Endodermal cell (in vitro differentiated cells): ENCODE data around the gene ADGRD1. TPM values are rescaled to one million over a fixed set of nuclear protein-coding genes. Genes with fewer than 3 reads are reported as not detected.

Experiments used
- DNase-seq: peaks from one replicate; pipeline ENCODE4 v3.0.0-alpha.2; 2017
- H3K27ac ChIP-seq: 2 replicates; pipeline ENCODE4 v1.5.1; 2013; ENCODE audit warnings: mild to moderate bottlenecking, low read depth, low read length, moderate library complexity
- H3K27me3 ChIP-seq: 2 replicates; pipeline ENCODE4 v1.6.1; 2013; ENCODE audit warnings: mild to moderate bottlenecking, low read length, moderate library complexity; ENCODE audit not compliant: insufficient read depth, control insufficient read depth, poor library complexity, severe bottlenecking
- H3K36me3 ChIP-seq: 2 replicates; pipeline ENCODE4 v1.7.0; 2013; ENCODE audit warnings: mild to moderate bottlenecking, low read length, moderate library complexity; ENCODE audit not compliant: control insufficient read depth, insufficient read depth
- H3K4me1 ChIP-seq: one replicate; pipeline ENCODE4 v1.7.0; 2013; ENCODE audit warnings: low read length; ENCODE audit not compliant: control insufficient read depth, insufficient read depth
- H3K4me3 ChIP-seq: 2 replicates; pipeline ENCODE4 v1.5.1; 2013; ENCODE audit warnings: mild to moderate bottlenecking, low read length, moderate library complexity
- H3K9ac ChIP-seq: 2 replicates; pipeline ENCODE4 v1.6.1; 2013; ENCODE audit warnings: mild to moderate bottlenecking, low read length, moderate library complexity; ENCODE audit not compliant: poor library complexity, severe bottlenecking; ENCODE audit errors: extremely low read depth
- H3K9me3 ChIP-seq: 2 replicates; pipeline ENCODE4 v1.6.1; 2013; ENCODE audit warnings: mild to moderate bottlenecking, low read length, moderate library complexity; ENCODE audit not compliant: control insufficient read depth
- H3K27ac Mint-ChIP-seq: 2 replicates; pipeline ENCODE4 v1.8.0; 2020; ENCODE audit warnings: mixed read lengths
- H3K27me3 Mint-ChIP-seq: 2 replicates; pipeline ENCODE4 v1.8.0; 2021; ENCODE audit warnings: mild to moderate bottlenecking, mixed read lengths; ENCODE audit not compliant: insufficient read depth
- H3K36me3 Mint-ChIP-seq: 2 replicates; pipeline ENCODE4 v1.8.0; 2020; ENCODE audit warnings: low read depth, mixed read lengths
- H3K4me1 Mint-ChIP-seq: 2 replicates; pipeline ENCODE4 v1.8.0; 2020; ENCODE audit warnings: mixed read lengths
- H3K4me3 Mint-ChIP-seq: 2 replicates; pipeline ENCODE4 v1.8.0; 2020; ENCODE audit warnings: mild to moderate bottlenecking, moderate library complexity, mixed read lengths
- H3K9me3 Mint-ChIP-seq: 2 replicates; pipeline ENCODE4 v1.8.0; 2020; ENCODE audit warnings: mild to moderate bottlenecking, mixed read lengths
- CTCF ChIP-seq: fragments of 200-600 bp; sonication (generic); conservative IDR thresholded peaks from 2 replicates; pipeline ENCODE4 v1.5.0; 2021; ENCODE audit warnings: antibody characterized with exemption, mild to moderate bottlenecking
- WGBS, 2 experiments: methylation state at CpG; one replicate each; pipeline versions ENCODE4 v1.1.5 to v1.1.7; 2013; ENCODE audit warnings: missing lambda C conversion rate in 2 of 2, mixed read lengths in 1 of 2; ENCODE audit not compliant: insufficient coverage in 1 of 2, insufficient read length in 1 of 2; 5-methylcytosine and 5-hydroxymethylcytosine counted together
- total RNA-seq, 2 donors: library from RNA; stranded (reverse); fragmentation: NEBNext Ultra II Directional in 1 of 2; extraction: Animal tissue kit (Norgen Biotek cat#: 25700) in 1 of 2; gene quantifications; 2 replicates in 1 of 2; 3 replicates in 1 of 2; pipeline ENCODE4 v1.2.1, GENCODE V29; 2021

The ADGRD1 gene
- total RNA-seq, 2 donors from 2014 or later = 1.3 to 2.9 TPM

- H3K36me3 Mint-ChIP-seq = no peaks in the 10 kb centered on the region
- peak; percentile 72 for DNase-seq
- H3K27ac ChIP-seq = no peak overlapping the region
- TF ChIP-seq CTCF = no peak
- H3K4me1 ChIP-seq = peaks cover 11% of the 10 kb centered on the region
- peaks cover 20% of the 10 kb centered on the region for H3K9me3 Mint-ChIP-seq
- no peak overlapping the region for H3K4me3 ChIP-seq
- H3K9me3 ChIP-seq = no peaks in the 10 kb centered on the region
- H3K4me1 Mint-ChIP-seq = peaks cover 18% of the 10 kb centered on the region
- peaks cover 2% of the 10 kb centered on the region for H3K27me3 Mint-ChIP-seq
- H3K9ac ChIP-seq = no peak overlapping the region
- H3K4me3 Mint-ChIP-seq = no peak overlapping the region
- 85 to 87% methylated on average over 4 to 10 of the region's 10 CpGs for WGBS, 2 experiments
- no peak overlapping the region for H3K27ac Mint-ChIP-seq
- H3K36me3 ChIP-seq = no peaks in the 10 kb centered on the region
- no peaks in the 10 kb centered on the region for H3K27me3 ChIP-seq
Measured at GRCh38 chr12:130948136-130948535, 5.6 kb upstream of the ADGRD1 start.

- no peak for DNase-seq
- H3K4me3 ChIP-seq = no peak overlapping the region
- H3K9ac ChIP-seq = no peak overlapping the region
- TF ChIP-seq CTCF = no peak
- WGBS, 2 experiments = 88 to 94% methylated on average over 7 to 10 of the region's 10 CpGs
- H3K4me1 ChIP-seq = peaks cover 11% of the 10 kb centered on the region
- no peaks in the 10 kb centered on the region for H3K36me3 ChIP-seq
- no peak overlapping the region for H3K27ac ChIP-seq
- H3K27ac Mint-ChIP-seq = no peak overlapping the region
- peaks cover 2% of the 10 kb centered on the region for H3K27me3 Mint-ChIP-seq
- H3K36me3 Mint-ChIP-seq = no peaks in the 10 kb centered on the region
- no peaks in the 10 kb centered on the region for H3K27me3 ChIP-seq
- H3K4me3 Mint-ChIP-seq = no peak overlapping the region
- no peaks in the 10 kb centered on the region for H3K9me3 ChIP-seq
- H3K9me3 Mint-ChIP-seq = peaks cover 20% of the 10 kb centered on the region
- peaks cover 24% of the 10 kb centered on the region for H3K4me1 Mint-ChIP-seq
Measured at GRCh38 chr12:130948751-130949150, 5.0 kb upstream of the ADGRD1 start.

- peaks cover 19% of the 10 kb centered on the region for H3K9me3 Mint-ChIP-seq
- WGBS, 2 experiments = 89 to 94% methylated on average over 8 to 11 of the region's 11 CpGs
- no peak overlapping the region for H3K4me3 Mint-ChIP-seq
- H3K27me3 Mint-ChIP-seq = peaks cover 2% of the 10 kb centered on the region
- TF ChIP-seq CTCF = no peak
- H3K27ac ChIP-seq = no peak overlapping the region
- peak; percentile 32 for DNase-seq
- peaks cover 15% of the 10 kb centered on the region for H3K4me1 ChIP-seq
- no peaks in the 10 kb centered on the region for H3K27me3 ChIP-seq
- H3K4me3 ChIP-seq = no peak overlapping the region
- no peak overlapping the region for H3K9ac ChIP-seq
- peaks cover 33% of the 10 kb centered on the region for H3K4me1 Mint-ChIP-seq
- no peaks in the 10 kb centered on the region for H3K9me3 ChIP-seq
- no peaks in the 10 kb centered on the region for H3K36me3 Mint-ChIP-seq
- H3K27ac Mint-ChIP-seq = no peak overlapping the region
- no peaks in the 10 kb centered on the region for H3K36me3 ChIP-seq
Measured at GRCh38 chr12:130949806-130950205, 3.9 kb upstream of the ADGRD1 start.
